ENCODE data around the gene SCN11A.
A peak's percentile ranks its signal among the peaks of the same experiment; 100 is the strongest.

The SCN11A gene

GRCh38 chr3:39052583-39052982, 839 bp upstream of the SCN11A start:
- Mint-ChIP-seq H3K9me3 (no peaks in the 10 kb centered on the region), H3K36me3 (ENCODE audit: low read depth) (peaks cover 10% of the 10 kb centered on the region), H3K27me3 (no peaks in the 10 kb centered on the region), H3K4me1 (ENCODE audit: low read depth) (peaks cover 40% of the 10 kb centered on the region), H3K4me3 (peak overlapping the region; percentile 89), H3K27ac (peak overlapping the region; percentile 92)
- intact Hi-C loops (cut with micrococcal nuclease): loop anchor here (5.0 kb wide), 1 partner anchor 330 kb away; the partner anchor contains the start of gene SLC25A38

- Mint-ChIP-seq H3K27ac (peak overlapping the region; percentile 59), H3K9me3 (no peaks in the 10 kb centered on the region), H3K27me3 (peaks cover 3% of the 10 kb centered on the region), H3K4me3 (no peak overlapping the region), H3K36me3 (ENCODE audit: low read depth) (peaks cover 10% of the 10 kb centered on the region), H3K4me1 (ENCODE audit: low read depth) (peaks cover 37% of the 10 kb centered on the region)
- intact Hi-C loops (cut with micrococcal nuclease): loop anchor here (5.0 kb wide), 1 partner anchor 332 kb away; the partner anchor contains the start of gene SLC25A38
Measured at GRCh38 chr3:39050029-39050428, 1.7 kb downstream of the SCN11A start.

- Mint-ChIP-seq H3K4me3 (no peak overlapping the region), H3K27ac (no peak overlapping the region), H3K27me3 (peaks cover 1% of the 10 kb centered on the region), H3K9me3 (no peaks in the 10 kb centered on the region), H3K4me1 (ENCODE audit: low read depth) (peaks cover 8% of the 10 kb centered on the region), H3K36me3 (ENCODE audit: low read depth) (no peaks in the 10 kb centered on the region)
- intact Hi-C loops (cut with micrococcal nuclease): loop anchor here (10.0 kb wide), 1 partner anchor 383 kb away; no protein-coding TSS in a partner anchor
Measured at GRCh38 chr3:39038165-39038564, 13.6 kb downstream of the SCN11A start.

GRCh38 chr3:39029556-39029955, 22.2 kb downstream of the SCN11A start:
- Mint-ChIP-seq H3K4me1 (ENCODE audit: low read depth) (peaks cover 15% of the 10 kb centered on the region), H3K9me3 (no peaks in the 10 kb centered on the region), H3K36me3 (ENCODE audit: low read depth) (no peaks in the 10 kb centered on the region), H3K27ac (no peak overlapping the region), H3K4me3 (no peak overlapping the region), H3K27me3 (no peaks in the 10 kb centered on the region)
- intact Hi-C loops (cut with micrococcal nuclease): no loop called here

- Mint-ChIP-seq H3K4me1 (ENCODE audit: low read depth) (peaks cover 17% of the 10 kb centered on the region), H3K9me3 (no peaks in the 10 kb centered on the region), H3K27me3 (no peaks in the 10 kb centered on the region), H3K4me3 (no peak overlapping the region), H3K27ac (no peak overlapping the region), H3K36me3 (ENCODE audit: low read depth) (no peaks in the 10 kb centered on the region)
- intact Hi-C loops (cut with micrococcal nuclease): no loop called here
Measured at GRCh38 chr3:39028546-39028945, 23.2 kb downstream of the SCN11A start.

- Mint-ChIP-seq H3K4me3 (no peak overlapping the region), H3K9me3 (no peaks in the 10 kb centered on the region), H3K27me3 (no peaks in the 10 kb centered on the region), H3K27ac (peak overlapping the region; percentile 82), H3K36me3 (ENCODE audit: low read depth) (no peaks in the 10 kb centered on the region), H3K4me1 (ENCODE audit: low read depth) (peaks cover 17% of the 10 kb centered on the region)
- intact Hi-C loops (cut with micrococcal nuclease): no loop called here
Measured at GRCh38 chr3:39025222-39025970, 26.3 kb downstream of the SCN11A start.

GRCh38 chr3:39024497-39024896, 27.2 kb downstream of the SCN11A start:
- intact Hi-C loops (cut with micrococcal nuclease): no loop called here
- Mint-ChIP-seq H3K4me3 (no peak overlapping the region), H3K36me3 (ENCODE audit: low read depth) (no peaks in the 10 kb centered on the region), H3K4me1 (ENCODE audit: low read depth) (peaks cover 17% of the 10 kb centered on the region), H3K27me3 (no peaks in the 10 kb centered on the region), H3K27ac (peak overlapping the region; percentile 82), H3K9me3 (no peaks in the 10 kb centered on the region)

- Mint-ChIP-seq H3K27ac (no peak overlapping the region), H3K27me3 (peaks cover 1% of the 10 kb centered on the region), H3K36me3 (ENCODE audit: low read depth) (no peaks in the 10 kb centered on the region), H3K4me1 (ENCODE audit: low read depth) (peaks cover 28% of the 10 kb centered on the region), H3K4me3 (no peak overlapping the region), H3K9me3 (no peaks in the 10 kb centered on the region)
- intact Hi-C loops (cut with micrococcal nuclease): no loop called here
Measured at GRCh38 chr3:39022286-39022630, 29.5 kb downstream of the SCN11A start.

GRCh38 chr3:39021465-39022285, 30.1 kb downstream of the SCN11A start:
- H3K27me3 Mint-ChIP-seq: peaks cover 1% of the 10 kb centered on the region
- no peak overlapping the region for H3K27ac Mint-ChIP-seq
- peaks cover 25% of the 10 kb centered on the region for H3K4me1 Mint-ChIP-seq (ENCODE audit: low read depth)
- H3K36me3 Mint-ChIP-seq (ENCODE audit: low read depth): no peaks in the 10 kb centered on the region
- H3K4me3 Mint-ChIP-seq: no peak overlapping the region
- intact Hi-C loops (cut with micrococcal nuclease): no loop called here
- no peaks in the 10 kb centered on the region for H3K9me3 Mint-ChIP-seq

GRCh38 chr3:39021029-39021428, 30.7 kb downstream of the SCN11A start:
- Mint-ChIP-seq H3K27ac (no peak overlapping the region), H3K4me3 (no peak overlapping the region), H3K4me1 (ENCODE audit: low read depth) (peaks cover 20% of the 10 kb centered on the region), H3K9me3 (no peaks in the 10 kb centered on the region), H3K36me3 (ENCODE audit: low read depth) (no peaks in the 10 kb centered on the region), H3K27me3 (peaks cover 1% of the 10 kb centered on the region)
- intact Hi-C loops (cut with micrococcal nuclease): no loop called here

- H3K36me3 Mint-ChIP-seq (ENCODE audit: low read depth): no peaks in the 10 kb centered on the region
Measured at GRCh38 chr3:39019299-39019698, 32.4 kb downstream of the SCN11A start.

GRCh38 chr3:39015418-39015817, 36.3 kb downstream of the SCN11A start:
- H3K36me3 Mint-ChIP-seq (ENCODE audit: low read depth): no peaks in the 10 kb centered on the region
- no peaks in the 10 kb centered on the region for H3K9me3 Mint-ChIP-seq
- no peak overlapping the region for H3K27ac Mint-ChIP-seq
- H3K4me3 Mint-ChIP-seq: no peak overlapping the region
- peaks cover 1% of the 10 kb centered on the region for H3K27me3 Mint-ChIP-seq
- H3K4me1 Mint-ChIP-seq (ENCODE audit: low read depth): peaks cover 42% of the 10 kb centered on the region
- intact Hi-C loops (cut with micrococcal nuclease): no loop called here

More at GRCh38 chr3:39019299-39019698, 32.4 kb downstream of the SCN11A start:
- H3K9me3 Mint-ChIP-seq: no peaks in the 10 kb centered on the region
- no peak overlapping the region for H3K27ac Mint-ChIP-seq
- peaks cover 11% of the 10 kb centered on the region for H3K4me1 Mint-ChIP-seq (ENCODE audit: low read depth)
- intact Hi-C loops (cut with micrococcal nuclease): no loop called here
- H3K27me3 Mint-ChIP-seq: peaks cover 1% of the 10 kb centered on the region
- no peak overlapping the region for H3K4me3 Mint-ChIP-seq

GRCh38 chr3:39013921-39014509, 37.7 kb downstream of the SCN11A start:
- H3K4me1 Mint-ChIP-seq (ENCODE audit: low read depth): peaks cover 38% of the 10 kb centered on the region
- no peaks in the 10 kb centered on the region for H3K36me3 Mint-ChIP-seq (ENCODE audit: low read depth)
- intact Hi-C loops (cut with micrococcal nuclease): no loop called here
- H3K27me3 Mint-ChIP-seq: no peaks in the 10 kb centered on the region
- no peak overlapping the region for H3K4me3 Mint-ChIP-seq
- H3K9me3 Mint-ChIP-seq: no peaks in the 10 kb centered on the region
- no peak overlapping the region for H3K27ac Mint-ChIP-seq

- H3K27me3 Mint-ChIP-seq: no peaks in the 10 kb centered on the region
- H3K27ac Mint-ChIP-seq: no peak overlapping the region
- intact Hi-C loops (cut with micrococcal nuclease): no loop called here
- no peaks in the 10 kb centered on the region for H3K9me3 Mint-ChIP-seq
- no peak overlapping the region for H3K4me3 Mint-ChIP-seq
- peaks cover 35% of the 10 kb centered on the region for H3K4me1 Mint-ChIP-seq (ENCODE audit: low read depth)
- no peaks in the 10 kb centered on the region for H3K36me3 Mint-ChIP-seq (ENCODE audit: low read depth)
Measured at GRCh38 chr3:39013289-39013688, 38.5 kb downstream of the SCN11A start.
